Activated CD4-positive, alpha-beta T cell treated with anti-CD3 and anti-CD28 coated beads for 36 hours (primary cell): ENCODE results near the gene ATG9A. TPM values are rescaled to one million over a fixed set of nuclear protein-coding genes. Genes with fewer than 3 reads are reported as not detected.

Source experiments
- ATAC-seq: fragments of 200-7000 bp; cut with Tn5 transposase; one replicate; pipeline ENCODE4 v1.10.0; 2021; ENCODE audit warnings: mild to moderate bottlenecking, moderate library complexity
- CTCF ChIA-PET: fragments of 350-600 bp; sonication (Branson Sonifier 250); formaldehyde crosslinking; loops from one replicate; lab custom pipeline; 2021; ENCODE audit warnings: antibody characterized with exemption; lab: Charles Lee
- POLR2A ChIA-PET: fragments of 350-600 bp; sonication (Branson Sonifier 250); formaldehyde crosslinking; loops from one replicate; lab custom pipeline; 2021; ENCODE audit warnings: antibody characterized with exemption, inconsistent platforms; lab: Charles Lee
- DNase-seq: peaks from one replicate; pipeline ENCODE4 v3.0.0-alpha.2; 2020
- H3K27ac Mint-ChIP-seq: one replicate; pipeline ENCODE4 v1.8.0; 2021; ENCODE audit warnings: mixed read lengths
- H3K27me3 Mint-ChIP-seq: one replicate; pipeline ENCODE4 v1.8.0; 2021; ENCODE audit warnings: mixed read lengths
- H3K36me3 Mint-ChIP-seq: one replicate; pipeline ENCODE4 v1.8.0; 2021; ENCODE audit warnings: low read depth, mixed read lengths
- H3K4me1 Mint-ChIP-seq: one replicate; pipeline ENCODE4 v1.8.0; 2021; ENCODE audit warnings: mixed read lengths
- H3K4me3 Mint-ChIP-seq: one replicate; pipeline ENCODE4 v1.8.0; 2021; ENCODE audit warnings: mild to moderate bottlenecking, moderate library complexity, mixed read lengths
- H3K9me3 Mint-ChIP-seq: one replicate; pipeline ENCODE4 v1.8.0; 2021; ENCODE audit warnings: low read depth, mixed read lengths
- intact Hi-C, 2 experiments: fragments of 100-400 bp; cut with DNase I in 1 of 2; cut with micrococcal nuclease in 1 of 2; formaldehyde crosslinking; loops; one replicate each; pipeline versions ENCODE4 v1.14.2 to v1.15.1; 2022 to 2024; cut with DNase I, micrococcal nuclease
- total RNA-seq, 2 experiments: library from RNA; stranded (reverse); gene quantifications; one replicate each; pipeline ENCODE4 v1.2.3, GENCODE V29; 2021

Gene ATG9A
- total RNA-seq, 2 experiments from 2014 or later, result 43.5 to 45.6 TPM

- peak; percentile 68 for ATAC-seq
- H3K27me3 Mint-ChIP-seq, result no peaks in the 10 kb centered on the region
- H3K36me3 Mint-ChIP-seq, result peaks cover 22% of the 10 kb centered on the region
- ChIA-PET CTCF (interaction anchor here (0.8 to 3.2 kb wide), 19 partner anchors 9 to 125 kb away, joined by 3 to 19 read pairs (median 4); partner anchors contain the start of genes ABCB6 and ZFAND2B), POLR2A (interaction anchor here (0.8 kb wide), 1 partner anchor 10 kb away, joined by 11 read pairs; the partner anchor contains the start of gene NHEJ1)
- H3K4me3 Mint-ChIP-seq, result no peak within 1 kb of the TSS
- H3K9me3 Mint-ChIP-seq, result no peaks in the 10 kb centered on the region
- intact Hi-C loops, result no loop called here
- H3K4me1 Mint-ChIP-seq, result peaks cover 21% of the 10 kb centered on the region
- peak; percentile 34 for DNase-seq
- peak within 1 kb of the TSS; percentile 39 for H3K27ac Mint-ChIP-seq
Measured at GRCh38 chr2:219169930-219170654, 59.3 kb downstream of the ATG9A start, which contains the start of gene SLC23A3. SLC23A3 (minus strand) TSS chr2:219170029; CDS start chr2:219169984, 45 bp downstream.

Other genes starting within 250 kb of the ATG9A start
- not detected for gene FEV, start 244.5 kb downstream of the ATG9A start, total RNA-seq
- not detected for gene CRYBA2, start 236.2 kb downstream of the ATG9A start, total RNA-seq
- not detected for gene CFAP65, start 188.1 kb downstream of the ATG9A start, total RNA-seq
- gene IHH, start 168.7 kb downstream of the ATG9A start, total RNA-seq, result under 1 TPM in 1 of 2 experiments, not detected in 1; 0.12 TPM
- 10 to 100 TPM; 20.7 to 23.8 TPM for gene NHEJ1, start 68.8 kb downstream of the ATG9A start, total RNA-seq
- 1 to 10 TPM; 1.2 to 1.9 TPM for gene SLC23A3, start 59.6 kb downstream of the ATG9A start, total RNA-seq
- 10 to 100 TPM; 38.7 to 41.4 TPM for gene CNPPD1, start 52.7 kb downstream of the ATG9A start, total RNA-seq
- 10 to 100 TPM; 58.8 to 70.1 TPM for gene RETREG2, start 51.4 kb downstream of the ATG9A start, total RNA-seq
- gene ZFAND2B, start 22.9 kb downstream of the ATG9A start, total RNA-seq, result 10 to 100 TPM; 21.5 to 27.6 TPM
- gene ABCB6, start 10.7 kb downstream of the ATG9A start, total RNA-seq, result 10 to 100 TPM; 18.2 to 21.9 TPM
- gene ANKZF1, start 170 bp upstream of the ATG9A start, total RNA-seq, result 100 to 1,000 TPM; 140 to 166 TPM
- gene GLB1L, start 15.8 kb upstream of the ATG9A start, total RNA-seq, result 1 to 10 TPM; 2.7 to 4.2 TPM
- 10 to 100 TPM; 34.3 to 35.4 TPM for gene STK16, start 15.8 kb upstream of the ATG9A start, total RNA-seq
- gene TUBA4B, start 23.6 kb upstream of the ATG9A start, total RNA-seq, result not detected
- 100 to 1,000 TPM; 210 to 369 TPM for gene TUBA4A, start 24.3 kb upstream of the ATG9A start, total RNA-seq
- 10 to 100 TPM; 51.8 to 62.8 TPM for gene DNAJB2, start 49.7 kb upstream of the ATG9A start, total RNA-seq
- under 1 TPM; 0.30 to 0.43 TPM for gene PTPRN, start 79.8 kb upstream of the ATG9A start, total RNA-seq
- not detected for gene RESP18, start 103.1 kb upstream of the ATG9A start, total RNA-seq
- 10 to 100 TPM; 81.0 to 93.1 TPM for gene DNPEP, start 158.3 kb upstream of the ATG9A start, total RNA-seq
- not detected for gene DES, start 188.7 kb upstream of the ATG9A start, total RNA-seq
- 1 to 10 TPM in 1 of 2 experiments, under 1 TPM in 1; 0.89 to 1.4 TPM for gene SPEG, start 205.2 kb upstream of the ATG9A start, total RNA-seq